Body of pancreas (tissue), 4 donors: ENCODE data around the gene ANKS1A. TPM values are rescaled to one million over a fixed set of nuclear protein-coding genes. Genes with fewer than 3 reads are reported as not detected.

Source experiments
- ATAC-seq: fragments of 150-250 bp; one replicate; pipeline ENCODE4 v1.9.1; 2016
- DNase-seq, 4 donors: peaks; one replicate each; pipeline ENCODE4 v3.0.0-alpha.2; 2019
- H3K27ac ChIP-seq, 4 donors: fragments of 200-600 bp; sonication (generic); 1 replicate in 3 of 4; 2 replicates in 1 of 4; pipeline versions ENCODE4 v1.5.1 to v1.6.1; 2016 to 2019; ENCODE audit warnings: mild to moderate bottlenecking in 1 of 4, mixed read lengths in 1 of 4, moderate library complexity in 1 of 4
- H3K27me3 ChIP-seq, 2 donors: fragments of 200-600 bp; sonication (generic); one replicate each; pipeline ENCODE4 v1.6.0; 2016; ENCODE audit warnings: mild to moderate bottlenecking in 1 of 2
- H3K36me3 ChIP-seq, 2 donors: fragments of 200-600 bp; sonication (generic); replicated peaks in 1 of 2; 2 replicates each; pipeline ENCODE4 v1.5.1; 2016; ENCODE audit warnings: low read depth in 2 of 2; ENCODE audit not compliant: insufficient read depth in 1 of 2
- H3K4me1 ChIP-seq: fragments of 200-600 bp; sonication (generic); one replicate; pipeline ENCODE4 v1.6.0; 2016
- H3K4me3 ChIP-seq, 2 donors: fragments of 200-600 bp; sonication (generic); 1 replicate in 1 of 2; 2 replicates in 1 of 2; pipeline ENCODE4 v1.5.1; 2016 to 2019
- H3K9me3 ChIP-seq, 3 donors: fragments of 200-600 bp; sonication (generic); 1 replicate in 2 of 3; 2 replicates in 1 of 3; pipeline ENCODE4 v1.5.1; 2016
- POLR2A ChIP-seq, 3 donors: fragments of 450-650 bp; IDR thresholded peaks; one replicate each; pipeline ENCODE4 v1.6.1; 2016; ENCODE audit warnings: antibody characterized with exemption in 3 of 3, mild to moderate bottlenecking in 2 of 3
- WGBS, 2 donors: methylation state at CpG; one replicate each; pipeline ENCODE4 v1.1.5; 2017; 5-methylcytosine and 5-hydroxymethylcytosine counted together
- intact Hi-C: fragments of 100-400 bp; cut with DNase I; formaldehyde crosslinking; loops from one replicate; pipeline ENCODE4 v1.15.1; 2023
- total RNA-seq, 2 donors: library from RNA; depleted of rRNA; stranded (reverse); fragments of >200 nt; gene quantifications; one replicate each; pipeline ENCODE4 v1.1.0, GENCODE V29; 2016
- TF ChIP-seq, protein P1 (sequence below), 7 experiments: fragments of 450-650 bp in 4 of 7; fragments of 200-600 bp in 3 of 7; sonication (generic) in 3 of 7; IDR thresholded peaks; one replicate each; pipeline ENCODE4 v1.5.1; 2016 to 2019; ENCODE audit warnings: antibody characterized with exemption in 7 of 7

The ANKS1A gene
- total RNA-seq, 2 donors from 2014 or later: 14.3 to 17.1 TPM

DNA sequence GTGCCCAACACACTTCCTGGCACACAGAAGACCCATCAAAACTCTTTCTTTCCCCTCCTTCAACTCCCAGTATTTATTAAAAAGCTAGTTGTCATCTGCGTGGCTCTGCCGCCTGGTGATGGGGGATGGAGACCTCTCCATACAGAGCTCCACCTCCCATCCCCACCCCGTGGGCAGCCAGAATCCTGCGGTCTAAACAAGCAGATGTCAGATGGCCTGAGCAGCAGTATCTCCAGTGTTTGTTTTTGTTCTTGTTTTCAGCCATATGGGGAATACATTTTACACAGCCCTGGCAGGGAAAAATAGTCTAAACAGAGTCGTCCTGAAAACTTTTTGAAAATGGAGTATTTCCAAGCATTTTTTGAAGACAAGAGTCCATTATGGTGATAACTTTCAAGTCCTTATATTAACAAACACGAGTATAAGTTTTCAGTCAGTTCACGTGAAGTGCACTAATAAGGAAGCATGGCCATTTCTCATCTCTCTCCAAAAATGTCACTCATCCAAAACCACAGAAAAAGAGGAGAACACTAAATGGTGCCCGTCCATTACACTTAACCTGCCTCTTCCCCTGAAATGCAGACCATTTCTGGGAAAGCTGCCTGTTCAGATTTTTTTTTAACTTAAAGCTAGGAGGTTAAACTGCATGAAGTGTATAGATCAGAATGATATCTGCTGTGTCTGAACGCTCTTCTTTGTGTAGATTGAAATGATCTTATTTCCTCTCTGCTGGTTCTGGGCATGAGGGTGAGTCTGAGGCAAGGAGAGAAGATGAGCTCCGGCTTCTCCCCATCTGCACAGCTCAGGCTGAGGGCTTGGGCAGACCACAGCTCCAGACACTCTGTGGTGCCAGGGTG is 161.1 kb downstream of the ANKS1A start:
- intact Hi-C loops: no loop called here
- peaks cover 0 to 5% of the 10 kb centered on the region in 2 donors for H3K36me3 ChIP-seq
- WGBS, 2 donors: 63 to 74% methylated on average over 10 of the region's 10 CpGs
- H3K27me3 ChIP-seq: no peaks in the 10 kb centered on the region
- TF ChIP-seq POLR2A (IDR thresholded peaks at IDR 0.05): no peak
- TF ChIP-seq, protein P1, sequence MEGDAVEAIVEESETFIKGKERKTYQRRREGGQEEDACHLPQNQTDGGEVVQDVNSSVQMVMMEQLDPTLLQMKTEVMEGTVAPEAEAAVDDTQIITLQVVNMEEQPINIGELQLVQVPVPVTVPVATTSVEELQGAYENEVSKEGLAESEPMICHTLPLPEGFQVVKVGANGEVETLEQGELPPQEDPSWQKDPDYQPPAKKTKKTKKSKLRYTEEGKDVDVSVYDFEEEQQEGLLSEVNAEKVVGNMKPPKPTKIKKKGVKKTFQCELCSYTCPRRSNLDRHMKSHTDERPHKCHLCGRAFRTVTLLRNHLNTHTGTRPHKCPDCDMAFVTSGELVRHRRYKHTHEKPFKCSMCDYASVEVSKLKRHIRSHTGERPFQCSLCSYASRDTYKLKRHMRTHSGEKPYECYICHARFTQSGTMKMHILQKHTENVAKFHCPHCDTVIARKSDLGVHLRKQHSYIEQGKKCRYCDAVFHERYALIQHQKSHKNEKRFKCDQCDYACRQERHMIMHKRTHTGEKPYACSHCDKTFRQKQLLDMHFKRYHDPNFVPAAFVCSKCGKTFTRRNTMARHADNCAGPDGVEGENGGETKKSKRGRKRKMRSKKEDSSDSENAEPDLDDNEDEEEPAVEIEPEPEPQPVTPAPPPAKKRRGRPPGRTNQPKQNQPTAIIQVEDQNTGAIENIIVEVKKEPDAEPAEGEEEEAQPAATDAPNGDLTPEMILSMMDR (IDR thresholded peaks at IDR 0.05): no peak
- DNase-seq: peak in 2 of 4 donors; percentile 30 to 67
- peak overlapping the region in 2 of 4 donors; percentile 86 to 90 for H3K27ac ChIP-seq
- H3K4me1 ChIP-seq: peaks cover 31% of the 10 kb centered on the region
- no peak for ATAC-seq
- no peak overlapping the region for H3K4me3 ChIP-seq
- H3K9me3 ChIP-seq: no peaks in the 10 kb centered on the region

DNA sequence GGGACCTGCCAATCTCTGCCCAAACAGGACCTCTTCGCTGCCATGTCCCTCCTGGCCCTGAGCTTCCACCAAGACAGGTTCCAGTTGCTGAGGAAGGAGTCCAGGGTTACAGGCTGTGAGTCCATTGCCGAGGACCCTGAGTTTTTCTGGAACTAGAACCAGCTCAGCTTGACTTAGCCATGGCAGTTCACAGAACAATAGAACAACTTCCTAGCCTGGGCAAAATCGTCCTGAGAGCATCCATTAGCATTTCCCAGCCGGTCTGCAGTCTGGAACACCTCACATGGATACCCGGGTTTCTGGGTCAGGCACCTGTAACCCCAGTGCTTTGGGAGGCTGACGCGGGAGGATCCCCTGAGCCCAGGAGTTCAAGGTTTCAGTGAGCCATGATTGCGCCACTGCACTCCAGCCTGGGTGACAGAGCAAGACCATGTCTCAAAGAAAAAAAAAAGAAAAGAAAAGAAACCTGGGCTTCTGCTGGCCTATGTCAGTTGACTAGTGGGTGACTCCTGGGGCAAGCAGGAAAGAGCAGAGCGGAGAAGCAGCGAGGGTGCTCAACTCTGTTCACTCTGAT is 161.8 kb downstream of the ANKS1A start:
- DNase-seq (no peak), ATAC-seq (no peak)
- Histone ChIP-seq H3K36me3 (peaks cover 0 to 5% of the 10 kb centered on the region in 2 donors), H3K4me1 (peaks cover 24% of the 10 kb centered on the region), H3K27me3 (no peaks in the 10 kb centered on the region), H3K4me3 (no peak overlapping the region), H3K27ac (peak overlapping the region in 1 of 4 donors; percentile 86), H3K9me3 (no peaks in the 10 kb centered on the region)
- WGBS, 2 donors: 81 to 94% methylated on average over 8 to 10 of the region's 10 CpGs
- intact Hi-C loops: no loop called here
- no peak for TF ChIP-seq POLR2A (IDR thresholded peaks at IDR 0.05)
- TF ChIP-seq, protein P1 (IDR thresholded peaks at IDR 0.05): no peak

DNA sequence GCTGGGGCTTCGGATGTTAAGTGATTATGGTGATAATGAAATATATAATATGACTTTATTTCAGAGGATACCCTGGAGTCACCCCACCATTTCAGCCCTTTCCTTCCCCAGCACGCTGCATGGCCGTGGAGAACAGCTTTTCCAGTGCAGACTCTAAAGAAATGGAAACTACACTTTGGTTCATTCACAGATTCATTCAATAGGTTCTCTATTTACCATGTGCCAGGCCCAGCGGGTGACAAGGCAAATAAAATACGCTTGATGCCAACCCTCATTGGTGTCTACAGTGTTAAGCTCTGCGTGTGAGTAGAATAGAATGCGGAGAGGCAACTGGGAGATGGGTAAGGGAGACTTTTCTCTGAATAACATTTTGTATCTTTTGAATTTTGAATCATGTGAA is 162.3 kb downstream of the ANKS1A start:
- Histone ChIP-seq H3K27me3 (no peaks in the 10 kb centered on the region), H3K36me3 (peaks cover 0 to 5% of the 10 kb centered on the region in 2 donors), H3K4me3 (no peak overlapping the region), H3K4me1 (peaks cover 19% of the 10 kb centered on the region), H3K27ac (no peak overlapping the region), H3K9me3 (no peaks in the 10 kb centered on the region)
- 95% methylated on average over 7 of the region's 7 CpGs for WGBS, 2 donors
- TF ChIP-seq, protein P1 (IDR thresholded peaks at IDR 0.05): no peak
- ATAC-seq (no peak), DNase-seq (no peak)
- intact Hi-C loops: no loop called here

DNA sequence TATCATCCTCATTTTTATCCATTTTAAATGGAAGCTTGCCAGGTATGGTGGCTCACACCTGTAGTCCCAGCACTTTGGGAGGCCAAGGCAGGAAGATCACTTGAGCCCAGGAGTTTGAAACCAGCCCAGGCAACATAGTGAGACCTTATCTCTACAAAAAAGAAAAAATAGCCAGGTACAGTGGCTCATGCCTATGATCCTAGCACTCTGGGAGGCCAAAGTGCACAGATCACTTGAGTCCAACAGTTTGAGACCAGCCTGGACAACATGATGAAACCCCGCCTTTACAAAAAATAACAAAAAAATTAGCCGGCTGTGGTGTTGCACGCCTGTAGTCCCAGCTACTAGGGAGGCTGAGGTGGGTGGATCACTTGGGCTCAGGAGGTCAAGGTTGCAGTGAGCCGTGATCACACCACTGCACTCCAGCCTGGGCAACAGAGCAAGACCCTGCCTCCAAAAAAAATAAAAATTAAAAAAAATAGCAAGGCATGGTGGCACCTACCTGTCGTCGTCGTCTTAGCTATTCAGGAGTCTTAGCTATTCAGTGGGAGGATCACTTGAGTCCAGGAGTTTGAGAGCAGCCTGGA is 163.0 kb downstream of the ANKS1A start:
- Histone ChIP-seq H3K36me3 (peaks cover 0 to 7% of the 10 kb centered on the region in 2 donors), H3K9me3 (no peaks in the 10 kb centered on the region), H3K27me3 (no peaks in the 10 kb centered on the region), H3K4me1 (peaks cover 13% of the 10 kb centered on the region), H3K4me3 (no peak overlapping the region), H3K27ac (no peak overlapping the region)
- 87 to 94% methylated on average over 7 of the region's 7 CpGs for WGBS, 2 donors
- intact Hi-C loops: no loop called here
- no peak for TF ChIP-seq POLR2A (IDR thresholded peaks at IDR 0.05)
- TF ChIP-seq, protein P1 (IDR thresholded peaks at IDR 0.05): no peak
- DNase-seq: no peak
- no peak for ATAC-seq
